Esophagus mucosa (tissue), 1 donor: Measurements from ENCODE around the gene TBCB. TPM values are rescaled to one million over a fixed set of nuclear protein-coding genes. Genes with fewer than 3 reads are reported as not detected.
"Not testable (repeated sequence)": the region's sequence is repeated elsewhere in the genome, so short reads cannot be mapped to it uniquely, and the experiment has no call there.

Source experiments
- ATAC-seq: fragments of 200-7000 bp; cut with Tn5 transposase; one replicate; pipeline ENCODE4 v1.9.1; 2020
- total RNA-seq: library from RNA; stranded (reverse); gene quantifications from one replicate; pipeline ENCODE4 v1.2.4, GENCODE V29; 2023
- donor health status: DM: yes; HTN: yes; CAD: no.

The TBCB gene
- total RNA-seq, 1 donor from 2014 or later, result 81.5 TPM

GRCh38 chr19:36173846-36174245 is 58.6 kb downstream of the TBCB start:
- not testable (repeated sequence) for ATAC-seq

Other genes starting within 250 kb of the TBCB start
- gene APLP1, start 246.9 kb upstream of the TBCB start, total RNA-seq, result 0.84 TPM
- 4.2 TPM for gene NFKBID, start 214.9 kb upstream of the TBCB start, total RNA-seq
- gene HCST, start 212.9 kb upstream of the TBCB start, total RNA-seq, result 0.96 TPM
- gene TYROBP, start 207.2 kb upstream of the TBCB start, total RNA-seq, result 4.1 TPM
- gene LRFN3, start 179.1 kb upstream of the TBCB start, total RNA-seq, result 7.7 TPM
- 10.2 TPM for gene SDHAF1, start 120.3 kb upstream of the TBCB start, total RNA-seq
- 0.88 TPM for gene SYNE4, start 106.7 kb upstream of the TBCB start, total RNA-seq
- gene ALKBH6, start 101.3 kb upstream of the TBCB start, total RNA-seq, result 12.3 TPM
- 1.3 TPM for gene CLIP3, start 82.6 kb upstream of the TBCB start, total RNA-seq
- 3.0 TPM for gene THAP8, start 61.2 kb upstream of the TBCB start, total RNA-seq
- gene WDR62, start 60.6 kb upstream of the TBCB start, total RNA-seq, result 2.4 TPM
- not detected for gene OVOL3, start 4.3 kb upstream of the TBCB start, total RNA-seq
- gene POLR2I, start 593 bp upstream of the TBCB start, total RNA-seq, result 72.0 TPM
- gene CAPNS1, start 24.6 kb downstream of the TBCB start, total RNA-seq, result 953 TPM
- 3.5 TPM for gene COX7A1, start 37.0 kb downstream of the TBCB start, total RNA-seq
- gene ZNF565, start 99.2 kb downstream of the TBCB start, total RNA-seq, result 2.1 TPM
- 35.9 TPM for gene ZNF146, start 99.6 kb downstream of the TBCB start, total RNA-seq